Measurements from ENCODE around the gene MXRA5.

MXRA5 gene

DNA sequence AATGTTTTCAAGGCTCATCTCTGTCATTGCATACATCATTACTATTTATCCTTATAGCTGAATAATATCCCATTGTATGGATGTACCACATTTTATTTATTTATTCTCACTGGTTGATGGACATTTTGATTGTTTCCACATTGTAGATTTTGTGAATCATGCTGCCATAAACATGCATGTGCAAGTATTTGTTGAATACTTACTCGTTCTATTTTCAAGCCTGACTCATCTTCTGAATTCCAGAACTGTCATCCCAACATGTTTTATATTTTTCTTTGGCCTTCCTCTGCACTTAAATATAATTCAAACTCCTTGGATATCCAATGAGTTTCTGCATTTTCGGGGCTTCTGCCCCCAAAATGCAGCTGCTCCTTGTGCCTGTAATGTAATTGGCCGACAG is 77.6 kb downstream of the MXRA5 start:
- in situ Hi-C loops (cut with HindIII; ENCODE audit: low pct_ligation_motif_present, low sequenced_read_pairs) = no loop called here
- H3K4me3 ChIP-seq (ENCODE audit: low read depth, low read length) = no peak overlapping the region
- H3K27me3 ChIP-seq (replicated peaks) = no peaks in the 10 kb centered on the region
- no peaks in the 10 kb centered on the region for H3K36me3 ChIP-seq (replicated peaks)
- no peak overlapping the region for H3K27ac ChIP-seq
- TF ChIP-seq, protein P1, sequence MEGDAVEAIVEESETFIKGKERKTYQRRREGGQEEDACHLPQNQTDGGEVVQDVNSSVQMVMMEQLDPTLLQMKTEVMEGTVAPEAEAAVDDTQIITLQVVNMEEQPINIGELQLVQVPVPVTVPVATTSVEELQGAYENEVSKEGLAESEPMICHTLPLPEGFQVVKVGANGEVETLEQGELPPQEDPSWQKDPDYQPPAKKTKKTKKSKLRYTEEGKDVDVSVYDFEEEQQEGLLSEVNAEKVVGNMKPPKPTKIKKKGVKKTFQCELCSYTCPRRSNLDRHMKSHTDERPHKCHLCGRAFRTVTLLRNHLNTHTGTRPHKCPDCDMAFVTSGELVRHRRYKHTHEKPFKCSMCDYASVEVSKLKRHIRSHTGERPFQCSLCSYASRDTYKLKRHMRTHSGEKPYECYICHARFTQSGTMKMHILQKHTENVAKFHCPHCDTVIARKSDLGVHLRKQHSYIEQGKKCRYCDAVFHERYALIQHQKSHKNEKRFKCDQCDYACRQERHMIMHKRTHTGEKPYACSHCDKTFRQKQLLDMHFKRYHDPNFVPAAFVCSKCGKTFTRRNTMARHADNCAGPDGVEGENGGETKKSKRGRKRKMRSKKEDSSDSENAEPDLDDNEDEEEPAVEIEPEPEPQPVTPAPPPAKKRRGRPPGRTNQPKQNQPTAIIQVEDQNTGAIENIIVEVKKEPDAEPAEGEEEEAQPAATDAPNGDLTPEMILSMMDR (IDR thresholded peaks at IDR 0.05; ENCODE audit: low read depth, low read length, missing control alignments) = no peak
- no peak for DNase-seq

DNA sequence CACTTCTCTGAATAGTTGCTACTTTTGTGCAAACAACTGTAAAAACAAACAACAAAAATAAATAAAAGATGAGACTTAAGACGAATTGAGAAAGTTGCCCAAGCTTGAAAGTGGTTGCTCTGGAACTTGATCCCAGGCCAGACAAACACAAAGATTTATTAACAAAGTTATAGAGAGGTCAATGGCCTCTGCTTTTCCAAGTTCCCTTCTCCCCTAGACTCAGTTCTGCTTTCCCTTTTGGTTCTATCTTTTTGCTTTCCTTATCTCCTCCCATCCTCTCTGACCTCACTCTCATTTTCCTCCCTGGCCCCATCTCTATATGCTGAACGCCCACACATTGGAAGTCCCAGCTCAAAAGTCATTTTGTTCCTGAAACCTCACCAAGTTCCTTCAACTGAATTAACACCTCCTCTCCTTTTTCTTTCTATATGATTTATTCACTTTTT is 82.7 kb downstream of the MXRA5 start:
- TF ChIP-seq, protein P1 (IDR thresholded peaks at IDR 0.05; ENCODE audit: low read depth, low read length, missing control alignments) = no peak

DNA sequence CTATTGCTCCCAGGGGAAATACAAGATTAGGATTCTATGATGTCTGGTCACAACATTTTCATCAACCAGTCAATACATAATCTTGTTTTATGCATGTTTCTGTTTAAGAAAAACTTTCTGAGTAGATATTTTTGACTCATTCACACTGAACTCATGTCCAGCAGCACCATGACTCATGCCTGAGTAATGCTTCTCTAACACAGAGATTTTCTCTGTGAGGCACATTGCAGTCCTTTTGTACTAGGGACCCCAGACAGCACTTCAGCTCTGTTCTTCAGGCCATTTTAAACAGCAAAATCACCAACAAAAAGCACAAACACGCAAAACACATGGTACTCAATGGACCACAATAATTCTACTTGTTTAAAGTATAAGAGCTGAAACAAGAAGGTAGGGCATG is 83.6 kb downstream of the MXRA5 start:
- Histone ChIP-seq H3K27ac (peak overlapping the region; percentile 85), H3K36me3 (replicated peaks) (no peaks in the 10 kb centered on the region), H3K4me3 (ENCODE audit: low read depth, low read length) (no peak overlapping the region), H3K27me3 (replicated peaks) (no peaks in the 10 kb centered on the region)
- in situ Hi-C loops (cut with HindIII; ENCODE audit: low pct_ligation_motif_present, low sequenced_read_pairs) = no loop called here
- TF ChIP-seq, protein P1 (IDR thresholded peaks at IDR 0.05; ENCODE audit: low read depth, low read length, missing control alignments) = no peak
- peak; percentile 91 for DNase-seq

More for the DNA sequence above, 82.7 kb downstream of the MXRA5 start:
- Histone ChIP-seq H3K4me3 (ENCODE audit: low read depth, low read length) (no peak overlapping the region), H3K27ac (peak overlapping the region; percentile 85), H3K27me3 (replicated peaks) (no peaks in the 10 kb centered on the region), H3K36me3 (replicated peaks) (no peaks in the 10 kb centered on the region)
- DNase-seq = peak; percentile 15
- in situ Hi-C loops (cut with HindIII; ENCODE audit: low pct_ligation_motif_present, low sequenced_read_pairs) = no loop called here

Data from brain microvascular endothelial cell (primary cell).